Transverse colon (tissue), 4 donors: ENCODE data around the gene NAA40. TPM values are rescaled to one million over a fixed set of nuclear protein-coding genes. Genes with fewer than 3 reads are reported as not detected.

Experiments
- DNase-seq: peaks from one replicate; pipeline ENCODE4 v3.0.0-alpha.2; 2019
- H3K27ac ChIP-seq, 4 donors: fragments of 200-600 bp; sonication (generic); 2 replicates each; pipeline ENCODE4 v1.5.1; 2016 to 2018; ENCODE audit warnings: inconsistent platforms in 4 of 4
- H3K27me3 ChIP-seq: fragments of 200-600 bp; sonication (generic); 2 replicates; pipeline ENCODE4 v1.5.1; 2017; ENCODE audit warnings: inconsistent platforms
- H3K36me3 ChIP-seq, 4 donors: fragments of 200-600 bp; sonication (generic); 2 replicates each; pipeline ENCODE4 v1.5.1; 2017 to 2019; ENCODE audit warnings: inconsistent platforms in 4 of 4
- H3K4me1 ChIP-seq, 4 donors: fragments of 200-600 bp; sonication (generic); 2 replicates each; pipeline ENCODE4 v1.5.1; 2017 to 2020; ENCODE audit warnings: inconsistent platforms in 4 of 4
- H3K4me3 ChIP-seq, 4 donors: fragments of 200-600 bp; sonication (generic); 1 replicate in 1 of 4; 2 replicates in 3 of 4; pipeline versions ENCODE4 v1.5.1 to v1.6.1; 2017 to 2019; ENCODE audit warnings: inconsistent platforms in 4 of 4
- H3K9me3 ChIP-seq, 2 donors: fragments of 200-600 bp; sonication (generic); 2 replicates each; pipeline ENCODE4 v1.5.1; 2017 to 2019; ENCODE audit warnings: inconsistent platforms in 2 of 2
- CTCF ChIP-seq, 5 experiments: fragments of 200-600 bp in 3 of 5; fragments of 450-650 bp in 2 of 5; sonication (generic) in 3 of 5; IDR thresholded peaks; 1 replicate in 2 of 5; 2 replicates in 3 of 5; pipeline ENCODE4 v1.5.1; 2016 to 2017; ENCODE audit warnings: antibody characterized with exemption in 5 of 5, inconsistent platforms in 3 of 5, mild to moderate bottlenecking in 2 of 5, moderate library complexity in 1 of 5
- EP300 ChIP-seq: sonication (generic); formaldehyde crosslinking; IDR thresholded peaks from one replicate; pipeline ENCODE4 v1.6.1; 2017; ENCODE audit warnings: antibody characterized with exemption, low read depth
- POLR2A ChIP-seq: fragments of 450-650 bp; IDR thresholded peaks from one replicate; pipeline ENCODE4 v1.6.1; 2016; ENCODE audit warnings: antibody characterized with exemption, mild to moderate bottlenecking, moderate library complexity
- POLR2AphosphoS5 ChIP-seq, 3 donors: sonication (generic); formaldehyde crosslinking; IDR thresholded peaks; one replicate each; pipeline ENCODE4 v1.6.1; 2016; ENCODE audit warnings: antibody characterized with exemption in 3 of 3
- WGBS, 2 donors: methylation state at CpG; one replicate each; pipeline ENCODE4 v1.1.5; 2018; ENCODE audit warnings: low coverage in 1 of 2; 5-methylcytosine and 5-hydroxymethylcytosine counted together
- in situ Hi-C, 4 donors: fragments of 200-750 bp; cut with MboI; loops; one replicate each; pipeline versions ENCODE4 v1.15.0 to v1.15.1; 2017; ENCODE audit warnings: low sequenced_read_pairs in 3 of 4, low pct_ligation_motif_present in 1 of 4, low pct_unique_long_range_greater_than_20kb in 1 of 4
- intact Hi-C: fragments of 100-400 bp; cut with DNase I; formaldehyde crosslinking; loops from one replicate; pipeline ENCODE4 v1.15.1; 2023; ENCODE audit warnings: low total_unique reads
- total RNA-seq, 4 donors: library from RNA; depleted of rRNA; stranded (reverse); fragments of >200 nt; gene quantifications; one replicate each; pipeline ENCODE4 v1.1.0, GENCODE V29; 2016

Gene NAA40
- total RNA-seq, 4 donors from 2014 or later = 25.8 to 36.6 (median 34.3) TPM

- no peak for TF ChIP-seq POLR2AphosphoS5 (IDR thresholded peaks at IDR 0.05)
- no peak for TF ChIP-seq EP300
- peak in 3 of 5 experiments; percentile 31 to 48 (median 33) for TF ChIP-seq CTCF (IDR thresholded peaks at IDR 0.05)
- TF ChIP-seq POLR2A = no peak
- peaks cover 0 to 9% (median 4%) of the 10 kb centered on the region in 4 donors for H3K4me1 ChIP-seq
- in situ Hi-C loops = loop anchor here in 1 of 4 donors (10.0 kb wide), 1 partner anchor 72 kb away; the partner anchor contains the start of gene MARK2
- no peak overlapping the region for H3K4me3 ChIP-seq
- no peaks in the 10 kb centered on the region for H3K9me3 ChIP-seq
- DNase-seq = peak; percentile 34
- peaks cover 0 to 39% (median 21%) of the 10 kb centered on the region in 4 donors for H3K36me3 ChIP-seq
- H3K27me3 ChIP-seq = no peaks in the 10 kb centered on the region
- intact Hi-C loops = no loop called here
- H3K27ac ChIP-seq = no peak overlapping the region
- 85% methylated on average over 7 of the region's 7 CpGs; no CpG with 5 or more reads in 1 of the 2 donors for WGBS, 2 donors
These were observed 32.2 kb upstream of the NAA40 start for GRCh38 chr11:63906585-63906984.

DNA sequence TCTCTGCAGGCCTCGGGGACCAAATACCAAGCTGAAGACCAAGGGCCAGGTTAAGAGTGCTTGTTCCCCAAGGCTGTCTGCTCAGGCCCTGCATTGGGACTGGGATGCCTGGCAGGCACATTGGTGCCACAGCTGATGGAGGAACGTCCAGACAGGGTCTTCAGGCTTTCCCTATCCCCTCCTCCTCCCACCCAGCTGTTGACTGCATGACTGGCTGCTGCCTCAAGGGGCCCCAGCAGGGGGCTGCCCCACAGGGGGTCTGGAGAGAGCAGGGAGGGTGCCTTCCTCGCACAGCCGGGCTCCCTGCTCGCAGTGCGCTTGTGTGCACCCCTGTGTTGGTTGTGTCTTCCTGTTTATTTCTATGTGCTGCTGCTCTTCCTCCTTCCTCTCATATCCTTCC lies 31.7 kb upstream of the NAA40 start:
- intact Hi-C loops = no loop called here

DNA sequence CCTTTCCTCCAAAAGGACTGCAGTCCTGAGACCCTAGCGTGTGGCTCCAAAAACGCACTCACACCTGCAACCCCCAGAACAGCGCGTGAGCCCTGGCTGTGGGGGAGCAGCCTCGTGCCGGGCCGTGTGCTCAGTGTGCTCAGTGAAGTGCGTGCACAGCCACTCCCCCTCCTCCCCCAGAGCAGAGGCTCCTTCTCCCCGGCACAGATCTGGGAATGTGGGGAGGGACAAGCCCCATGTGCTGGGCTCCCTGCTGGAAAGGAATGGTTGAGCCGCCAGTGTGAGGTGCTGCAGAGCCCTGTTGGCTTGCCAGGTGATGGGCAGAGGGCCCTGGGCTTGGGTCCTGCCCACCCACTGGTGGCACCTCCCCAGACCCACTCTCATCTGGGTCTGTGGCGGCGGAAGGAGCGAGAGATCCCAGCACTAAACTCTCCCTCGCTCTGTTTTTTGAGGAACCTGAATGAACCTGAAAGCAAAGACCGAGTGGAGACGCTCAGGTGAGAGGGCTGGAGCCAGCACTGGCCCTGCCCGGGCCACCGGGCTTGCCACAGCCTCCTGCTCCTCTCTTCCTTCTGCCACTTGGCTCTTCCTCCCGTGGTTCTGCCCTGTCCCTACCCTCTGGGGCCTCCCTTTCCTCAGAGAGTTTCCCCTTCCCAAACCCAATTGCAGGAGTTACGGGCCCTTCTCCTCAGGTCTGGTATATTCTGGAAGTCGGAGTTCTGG lies 30.8 kb upstream of the NAA40 start:
- Histone ChIP-seq H3K27ac (no peak overlapping the region), H3K4me3 (no peak overlapping the region), H3K9me3 (no peaks in the 10 kb centered on the region), H3K4me1 (peaks cover 0 to 9% (median 4%) of the 10 kb centered on the region in 4 donors), H3K36me3 (peaks cover 0 to 31% (median 15%) of the 10 kb centered on the region in 4 donors), H3K27me3 (no peaks in the 10 kb centered on the region)
- DNase-seq = no peak
- 86% methylated on average over 17 of the region's 21 CpGs; no CpG with 5 or more reads in 1 of the 2 donors for WGBS, 2 donors
- in situ Hi-C loops (loop anchor here in 1 of 4 donors (10.0 kb wide), 1 partner anchor 73 kb away; the partner anchor contains the start of gene MARK2), intact Hi-C loops (no loop called here)
- TF ChIP-seq CTCF (IDR thresholded peaks at IDR 0.05) = no peak
- no peak for TF ChIP-seq EP300
- TF ChIP-seq POLR2A = no peak

More for the DNA sequence above, 31.7 kb upstream of the NAA40 start:
- H3K4me1 ChIP-seq = peaks cover 0 to 9% (median 4%) of the 10 kb centered on the region in 4 donors
- H3K36me3 ChIP-seq = peaks cover 0 to 39% (median 19%) of the 10 kb centered on the region in 4 donors
- no peaks in the 10 kb centered on the region for H3K27me3 ChIP-seq
- no peaks in the 10 kb centered on the region for H3K9me3 ChIP-seq
- H3K27ac ChIP-seq = no peak overlapping the region
- 76% methylated on average over 6 of the region's 6 CpGs; no CpG with 5 or more reads in 1 of the 2 donors for WGBS, 2 donors
- TF ChIP-seq POLR2AphosphoS5 (IDR thresholded peaks at IDR 0.05) (no peak), EP300 (no peak), POLR2A (no peak), CTCF (IDR thresholded peaks at IDR 0.05) (no peak)
- no peak overlapping the region for H3K4me3 ChIP-seq
- in situ Hi-C loops = loop anchor here in 1 of 4 donors (10.0 kb wide), 1 partner anchor 72 kb away; the partner anchor contains the start of gene MARK2
- DNase-seq = no peak

DNA sequence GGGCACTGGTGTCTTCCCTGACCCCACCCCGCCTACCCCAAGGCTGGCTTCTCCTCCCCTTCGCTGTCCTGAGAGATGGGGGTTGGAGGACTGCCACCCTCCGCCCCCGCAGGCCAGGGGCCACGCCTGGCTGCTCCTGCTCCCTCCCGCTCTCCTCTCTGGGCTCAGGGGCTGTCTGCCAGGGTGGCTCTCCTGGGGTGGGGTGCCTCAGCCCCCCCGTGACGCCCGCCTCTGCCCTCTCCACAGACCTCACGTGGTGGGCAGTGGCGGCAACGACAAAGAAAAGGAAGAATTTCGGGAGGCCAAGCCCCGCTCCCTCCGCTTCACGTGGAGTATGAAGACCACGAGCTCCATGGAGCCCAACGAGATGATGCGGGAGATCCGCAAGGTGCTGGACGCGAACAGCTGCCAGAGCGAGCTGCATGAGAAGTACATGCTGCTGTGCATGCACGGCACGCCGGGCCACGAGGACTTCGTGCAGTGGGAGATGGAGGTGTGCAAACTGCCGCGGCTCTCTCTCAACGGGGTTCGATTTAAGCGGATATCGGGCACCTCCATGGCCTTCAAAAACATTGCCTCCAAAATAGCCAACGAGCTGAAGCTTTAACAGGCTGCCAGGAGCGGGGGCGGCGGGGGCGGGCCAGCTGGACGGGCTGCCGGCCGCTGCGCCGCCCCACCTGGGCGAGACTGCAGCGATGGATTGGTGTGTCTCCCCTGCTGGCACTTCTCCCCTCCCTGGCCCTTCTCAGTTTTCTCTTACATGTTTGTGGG lies 30.0 kb upstream of the NAA40 start:
- in situ Hi-C loops (loop anchor here in 1 of 4 donors (10.0 kb wide), 1 partner anchor 74 kb away; the partner anchor contains the start of gene MARK2), intact Hi-C loops (no loop called here)
- 85% methylated on average over 44 of the region's 46 CpGs; no CpG with 5 or more reads in 1 of the 2 donors for WGBS, 2 donors
- Histone ChIP-seq H3K27ac (no peak overlapping the region), H3K9me3 (no peaks in the 10 kb centered on the region), H3K4me3 (no peak overlapping the region), H3K4me1 (peaks cover 0 to 9% (median 4%) of the 10 kb centered on the region in 4 donors), H3K36me3 (peaks cover 0 to 23% (median 11%) of the 10 kb centered on the region in 4 donors), H3K27me3 (no peaks in the 10 kb centered on the region)
- TF ChIP-seq POLR2AphosphoS5 (IDR thresholded peaks at IDR 0.05) = no peak
- no peak for TF ChIP-seq EP300
- TF ChIP-seq CTCF (IDR thresholded peaks at IDR 0.05) = no peak
- TF ChIP-seq POLR2A = no peak
- no peak for DNase-seq
